ENCODE results near the gene CCT8L2.

DNA sequence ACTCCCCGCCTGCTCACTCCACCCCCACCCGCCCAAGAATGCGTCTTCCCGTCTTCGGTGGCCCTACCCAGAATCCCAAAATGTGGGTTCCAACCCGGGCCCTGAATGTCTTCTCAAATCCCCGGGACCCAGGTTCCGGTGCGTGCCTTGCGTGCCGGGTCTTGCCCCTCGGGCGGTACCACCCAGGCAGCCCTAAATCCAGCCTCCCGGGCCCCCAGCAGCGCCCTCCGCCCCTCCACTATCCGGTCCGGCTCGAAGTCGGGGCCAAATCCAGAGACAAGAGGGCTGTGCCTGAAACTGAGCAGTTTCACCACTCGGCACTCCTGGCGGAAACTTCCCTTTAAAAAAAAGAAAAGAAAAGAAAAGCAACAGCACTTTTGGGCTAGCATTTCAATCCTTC is 16.3 kb upstream of the CCT8L2 start:
- TF ChIP-seq, protein P1, sequence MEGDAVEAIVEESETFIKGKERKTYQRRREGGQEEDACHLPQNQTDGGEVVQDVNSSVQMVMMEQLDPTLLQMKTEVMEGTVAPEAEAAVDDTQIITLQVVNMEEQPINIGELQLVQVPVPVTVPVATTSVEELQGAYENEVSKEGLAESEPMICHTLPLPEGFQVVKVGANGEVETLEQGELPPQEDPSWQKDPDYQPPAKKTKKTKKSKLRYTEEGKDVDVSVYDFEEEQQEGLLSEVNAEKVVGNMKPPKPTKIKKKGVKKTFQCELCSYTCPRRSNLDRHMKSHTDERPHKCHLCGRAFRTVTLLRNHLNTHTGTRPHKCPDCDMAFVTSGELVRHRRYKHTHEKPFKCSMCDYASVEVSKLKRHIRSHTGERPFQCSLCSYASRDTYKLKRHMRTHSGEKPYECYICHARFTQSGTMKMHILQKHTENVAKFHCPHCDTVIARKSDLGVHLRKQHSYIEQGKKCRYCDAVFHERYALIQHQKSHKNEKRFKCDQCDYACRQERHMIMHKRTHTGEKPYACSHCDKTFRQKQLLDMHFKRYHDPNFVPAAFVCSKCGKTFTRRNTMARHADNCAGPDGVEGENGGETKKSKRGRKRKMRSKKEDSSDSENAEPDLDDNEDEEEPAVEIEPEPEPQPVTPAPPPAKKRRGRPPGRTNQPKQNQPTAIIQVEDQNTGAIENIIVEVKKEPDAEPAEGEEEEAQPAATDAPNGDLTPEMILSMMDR (IDR thresholded peaks at IDR 0.05; ENCODE audit: control extremely low read depth in 1 of 3, insufficient read depth in 1 of 3, low read depth in 1 of 3, low read length in 3 of 3): no peak
- TF ChIP-seq RXRA (IDR thresholded peaks at IDR 0.05; ENCODE audit: insufficient read depth, low read depth, low read length): no peak
- TF ChIP-seq RFX5 (IDR thresholded peaks at IDR 0.05; ENCODE audit: borderline replicate concordance, low read depth, low read length): no peak
- TF ChIP-seq YY1 (IDR thresholded peaks at IDR 0.05; ENCODE audit: low read depth, low read length): no peak
- no peak for TF ChIP-seq JUN (IDR thresholded peaks at IDR 0.05; ENCODE audit: low read depth, low read length)
- TF ChIP-seq BRCA1 (IDR thresholded peaks at IDR 0.05; ENCODE audit: low read depth, low read length): no peak
- no peak for TF ChIP-seq SP2 (IDR thresholded peaks at IDR 0.05; ENCODE audit: low read length)
- no peak for TF ChIP-seq SP1 (IDR thresholded peaks at IDR 0.05; ENCODE audit: low read depth, low read length)
- TF ChIP-seq KDM1A (IDR thresholded peaks at IDR 0.05; ENCODE audit: borderline replicate concordance, low read length): no peak
- TF ChIP-seq POLR2A (IDR thresholded peaks at IDR 0.05; ENCODE audit: control extremely low read depth in 1 of 2, low read depth in 2 of 2, low read length in 2 of 2): no peak

Data from H1 (cell line).